Measurements from ENCODE around the gene STAB2.

- TF ChIP-seq CTCF (IDR thresholded peaks at IDR 0.05): no peak
- TF ChIP-seq POLR2A (IDR thresholded peaks at IDR 0.05): no peak
- TF ChIP-seq POLR2AphosphoS5 (IDR thresholded peaks at IDR 0.05): no peak
These were observed 36.6 kb downstream of the STAB2 start for GRCh38 chr12:103623716-103624115.
